ENCODE data around the gene FAM227B.

Gene FAM227B

GRCh38 chr15:49279521-49280456, 340.8 kb downstream of the FAM227B start:
- H3K36me3 ChIP-seq (ENCODE audit: control insufficient read depth, insufficient read depth, low read length): peaks cover 2% of the 10 kb centered on the region
- DNase-seq (ENCODE audit: extremely low read depth, insufficient read length): no peak
- no peak for TF ChIP-seq CTCF (IDR thresholded peaks at IDR 0.05; ENCODE audit: insufficient read depth, low read length, poor library complexity, severe bottlenecking)
- no peak overlapping the region for H3K4me3 ChIP-seq (replicated peaks; ENCODE audit: low read depth, low read length)
- no peaks in the 10 kb centered on the region for H3K27me3 ChIP-seq (replicated peaks; ENCODE audit: control insufficient read depth, insufficient read depth, low read length)

GRCh38 chr15:49278751-49279150, 341.9 kb downstream of the FAM227B start:
- Histone ChIP-seq H3K4me3 (replicated peaks; ENCODE audit: low read depth, low read length) (no peak overlapping the region), H3K27me3 (replicated peaks; ENCODE audit: control insufficient read depth, insufficient read depth, low read length) (no peaks in the 10 kb centered on the region), H3K36me3 (ENCODE audit: control insufficient read depth, insufficient read depth, low read length) (peaks cover 3% of the 10 kb centered on the region)
- no peak for TF ChIP-seq CTCF (IDR thresholded peaks at IDR 0.05; ENCODE audit: insufficient read depth, low read length, poor library complexity, severe bottlenecking)
- DNase-seq (ENCODE audit: extremely low read depth, insufficient read length): no peak

Measured in GM06990 (cell line).